ENCODE results near the gene CMSS1.

CMSS1 gene

GRCh38 chr3:99910752-99911290 is 93.2 kb downstream of the CMSS1 start:
- no peak for DNase-seq

GRCh38 chr3:99911433-99911832 is 93.8 kb downstream of the CMSS1 start:
- no peak for DNase-seq

- no peak for DNase-seq
These were observed 98.3 kb downstream of the CMSS1 start for GRCh38 chr3:99915906-99916432.

GRCh38 chr3:99918715-99919114 is 101.1 kb downstream of the CMSS1 start:
- DNase-seq: no peak

GRCh38 chr3:99919694-99920093 is 102.0 kb downstream of the CMSS1 start:
- no peak for DNase-seq

GRCh38 chr3:99920481-99921376 is 103.1 kb downstream of the CMSS1 start:
- DNase-seq: no peak

GRCh38 chr3:99921377-99921695 is 103.7 kb downstream of the CMSS1 start:
- no peak for DNase-seq

GRCh38 chr3:99921986-99922385 is 104.3 kb downstream of the CMSS1 start:
- DNase-seq: no peak

GRCh38 chr3:99923873-99924272 is 106.2 kb downstream of the CMSS1 start:
- no peak for DNase-seq

GRCh38 chr3:99925584-99926230 is 108.0 kb downstream of the CMSS1 start:
- no peak for DNase-seq

GRCh38 chr3:99927671-99928457 is 110.2 kb downstream of the CMSS1 start:
- no peak for DNase-seq

GRCh38 chr3:99928771-99929744 is 111.4 kb downstream of the CMSS1 start:
- no peak for DNase-seq

- DNase-seq: no peak
These were observed 112.1 kb downstream of the CMSS1 start for GRCh38 chr3:99929745-99930139.

GRCh38 chr3:99931059-99931458 is 113.4 kb downstream of the CMSS1 start:
- no peak for DNase-seq

GRCh38 chr3:99933971-99934750 is 116.5 kb downstream of the CMSS1 start:
- no peak for DNase-seq

- DNase-seq: no peak
These were observed 117.5 kb downstream of the CMSS1 start for GRCh38 chr3:99934975-99935797.

- no peak for DNase-seq
These were observed 120.7 kb downstream of the CMSS1 start for GRCh38 chr3:99938270-99938911.

- DNase-seq: no peak
These were observed 122.2 kb downstream of the CMSS1 start for GRCh38 chr3:99939876-99940275.

- no peak for DNase-seq
These were observed 122.7 kb downstream of the CMSS1 start for GRCh38 chr3:99940350-99940749.

- DNase-seq: no peak
These were observed 123.5 kb downstream of the CMSS1 start for GRCh38 chr3:99941211-99941610.

All from activated gamma-delta T cell treated with Interleukin-2 at 50 U/mL for 16 hours (primary cell).